Measurements from ENCODE around the gene FLOT1. TPM values are rescaled to one million over a fixed set of nuclear protein-coding genes. Genes with fewer than 3 reads are reported as not detected.

The FLOT1 gene
- total RNA-seq, 1 experiment from 2014 or later = 110 TPM

GRCh38 chr6:30682143-30683117 is 60.1 kb downstream of the FLOT1 start:
- peaks cover 58% of the 10 kb centered on the region for H3K4me1 Mint-ChIP-seq
- H3K9me3 Mint-ChIP-seq = no peaks in the 10 kb centered on the region
- H3K27ac Mint-ChIP-seq = peak overlapping the region; percentile 84

More at GRCh38 chr6:30682143-30683117, 60.1 kb downstream of the FLOT1 start:
- Mint-ChIP-seq H3K36me3 (peaks cover 5% of the 10 kb centered on the region), H3K27me3 (ENCODE audit: low read depth) (no peaks in the 10 kb centered on the region), H3K4me3 (peak overlapping the region; percentile 54)
- TF ChIP-seq SOX15 (CRISPR knock-in tag; IDR thresholded peaks at IDR 0.05) = no peak
- TF ChIP-seq, protein P1, sequence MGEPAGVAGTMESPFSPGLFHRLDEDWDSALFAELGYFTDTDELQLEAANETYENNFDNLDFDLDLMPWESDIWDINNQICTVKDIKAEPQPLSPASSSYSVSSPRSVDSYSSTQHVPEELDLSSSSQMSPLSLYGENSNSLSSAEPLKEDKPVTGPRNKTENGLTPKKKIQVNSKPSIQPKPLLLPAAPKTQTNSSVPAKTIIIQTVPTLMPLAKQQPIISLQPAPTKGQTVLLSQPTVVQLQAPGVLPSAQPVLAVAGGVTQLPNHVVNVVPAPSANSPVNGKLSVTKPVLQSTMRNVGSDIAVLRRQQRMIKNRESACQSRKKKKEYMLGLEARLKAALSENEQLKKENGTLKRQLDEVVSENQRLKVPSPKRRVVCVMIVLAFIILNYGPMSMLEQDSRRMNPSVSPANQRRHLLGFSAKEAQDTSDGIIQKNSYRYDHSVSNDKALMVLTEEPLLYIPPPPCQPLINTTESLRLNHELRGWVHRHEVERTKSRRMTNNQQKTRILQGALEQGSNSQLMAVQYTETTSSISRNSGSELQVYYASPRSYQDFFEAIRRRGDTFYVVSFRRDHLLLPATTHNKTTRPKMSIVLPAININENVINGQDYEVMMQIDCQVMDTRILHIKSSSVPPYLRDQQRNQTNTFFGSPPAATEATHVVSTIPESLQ (CRISPR knock-in tag; IDR thresholded peaks at IDR 0.05) = no peak
- TF ChIP-seq NFE2L1 (CRISPR knock-in tag; IDR thresholded peaks at IDR 0.05) = no peak
- TF ChIP-seq, protein P2, sequence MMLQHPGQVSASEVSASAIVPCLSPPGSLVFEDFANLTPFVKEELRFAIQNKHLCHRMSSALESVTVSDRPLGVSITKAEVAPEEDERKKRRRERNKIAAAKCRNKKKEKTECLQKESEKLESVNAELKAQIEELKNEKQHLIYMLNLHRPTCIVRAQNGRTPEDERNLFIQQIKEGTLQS (CRISPR knock-in tag; conservative IDR thresholded peaks at IDR 0.05) = no peak
- TF ChIP-seq, protein P3, sequence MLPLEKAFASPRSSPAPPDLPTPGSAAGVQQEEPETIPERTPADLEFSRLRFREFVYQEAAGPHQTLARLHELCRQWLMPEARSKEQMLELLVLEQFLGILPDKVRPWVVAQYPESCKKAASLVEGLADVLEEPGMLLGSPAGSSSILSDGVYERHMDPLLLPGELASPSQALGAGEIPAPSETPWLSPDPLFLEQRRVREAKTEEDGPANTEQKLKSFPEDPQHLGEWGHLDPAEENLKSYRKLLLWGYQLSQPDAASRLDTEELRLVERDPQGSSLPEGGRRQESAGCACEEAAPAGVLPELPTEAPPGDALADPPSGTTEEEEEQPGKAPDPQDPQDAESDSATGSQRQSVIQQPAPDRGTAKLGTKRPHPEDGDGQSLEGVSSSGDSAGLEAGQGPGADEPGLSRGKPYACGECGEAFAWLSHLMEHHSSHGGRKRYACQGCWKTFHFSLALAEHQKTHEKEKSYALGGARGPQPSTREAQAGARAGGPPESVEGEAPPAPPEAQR (CRISPR knock-in tag; IDR thresholded peaks at IDR 0.05) = no peak
- TF ChIP-seq KAT7 (CRISPR knock-in tag; IDR thresholded peaks at IDR 0.05; ENCODE audit: borderline replicate concordance) = no peak
- no peak for TF ChIP-seq AFF4 (CRISPR knock-in tag; IDR thresholded peaks at IDR 0.05; ENCODE audit: borderline replicate concordance)
- no peak for TF ChIP-seq ZNF232 (CRISPR knock-in tag; IDR thresholded peaks at IDR 0.05)
- TF ChIP-seq PRRX2 (CRISPR knock-in tag; IDR thresholded peaks at IDR 0.05) = no peak
- TF ChIP-seq NR1H2 (CRISPR knock-in tag; IDR thresholded peaks at IDR 0.05) = no peak
- TF ChIP-seq ZNF263 (CRISPR knock-in tag; IDR thresholded peaks at IDR 0.05; ENCODE audit: low read depth) = no peak
- TF ChIP-seq SMAD4 (CRISPR knock-in tag; IDR thresholded peaks at IDR 0.05) = no peak
- TF ChIP-seq GABPB1 (CRISPR knock-in tag; IDR thresholded peaks at IDR 0.05) = no peak
- no peak for TF ChIP-seq E2F5 (CRISPR knock-in tag; IDR thresholded peaks at IDR 0.05)
- no peak for TF ChIP-seq MAX (CRISPR knock-in tag; IDR thresholded peaks at IDR 0.05)
- TF ChIP-seq, protein P4, sequence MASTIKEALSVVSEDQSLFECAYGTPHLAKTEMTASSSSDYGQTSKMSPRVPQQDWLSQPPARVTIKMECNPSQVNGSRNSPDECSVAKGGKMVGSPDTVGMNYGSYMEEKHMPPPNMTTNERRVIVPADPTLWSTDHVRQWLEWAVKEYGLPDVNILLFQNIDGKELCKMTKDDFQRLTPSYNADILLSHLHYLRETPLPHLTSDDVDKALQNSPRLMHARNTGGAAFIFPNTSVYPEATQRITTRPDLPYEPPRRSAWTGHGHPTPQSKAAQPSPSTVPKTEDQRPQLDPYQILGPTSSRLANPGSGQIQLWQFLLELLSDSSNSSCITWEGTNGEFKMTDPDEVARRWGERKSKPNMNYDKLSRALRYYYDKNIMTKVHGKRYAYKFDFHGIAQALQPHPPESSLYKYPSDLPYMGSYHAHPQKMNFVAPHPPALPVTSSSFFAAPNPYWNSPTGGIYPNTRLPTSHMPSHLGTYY (CRISPR knock-in tag; IDR thresholded peaks at IDR 0.05) = no peak
- TF ChIP-seq ZMAT4 (CRISPR knock-in tag; IDR thresholded peaks at IDR 0.05) = no peak
- TF ChIP-seq JUN (CRISPR knock-in tag; IDR thresholded peaks at IDR 0.05) = no peak
- no peak for TF ChIP-seq SMAD3 (CRISPR knock-in tag; IDR thresholded peaks at IDR 0.05; ENCODE audit: borderline replicate concordance)
- ATAC-seq = peak; percentile 10
- DNase-seq (ENCODE audit: low spot score) = peak; percentile 42
- POLR2A ChIA-PET = interaction anchor here (0.8 to 1.6 kb wide), 2 partner anchors 34 to 35 kb away, joined by 3 to 4 read pairs; partner anchors contain the start of gene MDC1
- CTCF ChIA-PET = interaction anchor here (0.6 to 9.7 kb wide), 7 partner anchors 10 to 229 kb away, joined by 3 to 131 read pairs (median 6); partner anchors contain the start of genes DHX16 and MDC1

All from WTC11 (cell line).